Hepatocyte (in vitro differentiated cells): ENCODE results near the gene IL11RA. TPM values are rescaled to one million over a fixed set of nuclear protein-coding genes. Genes with fewer than 3 reads are reported as not detected.

ENCODE experiments used
- DNase-seq: peaks from one replicate; pipeline ENCODE4 v3.0.0-alpha.2; 2016; ENCODE audit warnings: low spot score
- H2AFZ ChIP-seq: fragments of 200-600 bp; sonication (generic); 2 replicates; pipeline ENCODE4 v1.6.0; 2016; ENCODE audit warnings: antibody characterized with exemption, mild to moderate bottlenecking
- H3K27ac ChIP-seq: fragments of 200-600 bp; sonication (generic); 2 replicates; pipeline ENCODE4 v1.5.1; 2016; ENCODE audit warnings: mild to moderate bottlenecking
- H3K27me3 ChIP-seq: fragments of 200-600 bp; sonication (generic); 2 replicates; pipeline ENCODE4 v1.6.1; 2016
- H3K36me3 ChIP-seq: fragments of 200-600 bp; sonication (generic); replicated peaks from 2 replicates; pipeline ENCODE4 v1.5.1; 2016; ENCODE audit warnings: low read depth; ENCODE audit not compliant: insufficient read depth
- H3K4me1 ChIP-seq: fragments of 200-600 bp; sonication (generic); 2 replicates; pipeline ENCODE4 v1.5.1; 2016; ENCODE audit warnings: mild to moderate bottlenecking, moderate library complexity; ENCODE audit not compliant: insufficient read depth
- H3K4me2 ChIP-seq: fragments of 200-600 bp; sonication (generic); 2 replicates; pipeline ENCODE4 v1.6.0; 2016
- H3K4me3 ChIP-seq: fragments of 200-600 bp; sonication (generic); 2 replicates; pipeline ENCODE4 v1.5.1; 2016; ENCODE audit warnings: mild to moderate bottlenecking
- H3K79me2 ChIP-seq: fragments of 200-600 bp; sonication (generic); 2 replicates; pipeline ENCODE4 v1.6.0; 2017; ENCODE audit warnings: mild to moderate bottlenecking
- H3K9me2 ChIP-seq: fragments of 200-600 bp; sonication (generic); replicated peaks from 2 replicates; pipeline ENCODE4 v1.6.0; 2017; ENCODE audit warnings: mild to moderate bottlenecking; ENCODE audit not compliant: insufficient read depth
- H3K9me3 ChIP-seq: fragments of 200-600 bp; sonication (generic); 2 replicates; pipeline ENCODE4 v1.5.1; 2016; ENCODE audit warnings: low read depth, mild to moderate bottlenecking
- H4K20me1 ChIP-seq: fragments of 200-600 bp; sonication (generic); 2 replicates; pipeline ENCODE4 v1.6.0; 2016; ENCODE audit warnings: mild to moderate bottlenecking; ENCODE audit not compliant: insufficient read depth, poor library complexity, severe bottlenecking
- CTCF ChIP-seq: fragments of 200-600 bp; sonication (generic); IDR thresholded peaks from 2 replicates; pipeline ENCODE4 v1.5.1; 2016; ENCODE audit warnings: antibody characterized with exemption, mild to moderate bottlenecking; ENCODE audit not compliant: poor library complexity
- EZH2 ChIP-seq: fragments of 200-600 bp; sonication (generic); IDR thresholded peaks from 2 replicates; pipeline ENCODE4 v1.6.1; 2016; ENCODE audit warnings: antibody characterized with exemption, mild to moderate bottlenecking, borderline replicate concordance
- EZH2phosphoT487 ChIP-seq: fragments of 200-600 bp; sonication (generic); IDR thresholded peaks from one replicate; pipeline ENCODE4 v1.6.1; 2018; ENCODE audit warnings: antibody characterized with exemption, mild to moderate bottlenecking, low read depth, moderate library complexity; ENCODE audit not compliant: unreplicated experiment, severe bottlenecking
- WGBS: methylation state at CpG from one replicate; pipeline ENCODE4 v1.1.6; 2016; ENCODE audit warnings: low lambda C conversion rate; ENCODE audit errors: missing lambda C conversion rate; 5-methylcytosine and 5-hydroxymethylcytosine counted together
- polyA plus RNA-seq: library from polyadenylated mRNA; unstranded; fragments of >200 nt; fragmentation: Nextera tagmentation; extraction: Ambion mirVana; gene quantifications from 2 replicates; pipeline ENCODE4 v1.2.1, GENCODE V29; 2016
- total RNA-seq: library from RNA; depleted of rRNA; stranded (reverse); fragments of >200 nt; gene quantifications from 2 replicates; pipeline ENCODE4 v1.2.3, GENCODE V29; 2014

IL11RA gene
- total and polyA plus RNA-seq, 2 experiments from 2014 or later = 74.6 to 97.2 TPM

GRCh38 chr9:34633851-34634550, 18.0 kb upstream of the IL11RA start:
- TF ChIP-seq EZH2 = no peak
- no peak for TF ChIP-seq EZH2phosphoT487
- TF ChIP-seq CTCF = peak; percentile 75
- no peaks in the 10 kb centered on the region for H4K20me1 ChIP-seq
- 27% methylated on average over 3 of the region's 3 CpGs for WGBS
- no peak overlapping the region for H3K4me2 ChIP-seq
- peak; percentile 82 for DNase-seq
- peaks cover 22% of the 10 kb centered on the region for H3K27me3 ChIP-seq
- H3K4me3 ChIP-seq = no peak overlapping the region
- H3K27ac ChIP-seq = no peak overlapping the region
- no peaks in the 10 kb centered on the region for H3K9me2 ChIP-seq
- H3K79me2 ChIP-seq = peaks cover 12% of the 10 kb centered on the region
- H3K4me1 ChIP-seq = peaks cover 20% of the 10 kb centered on the region
- no peak overlapping the region for H2AFZ ChIP-seq
- no peaks in the 10 kb centered on the region for H3K36me3 ChIP-seq
- H3K9me3 ChIP-seq = no peaks in the 10 kb centered on the region

DNA sequence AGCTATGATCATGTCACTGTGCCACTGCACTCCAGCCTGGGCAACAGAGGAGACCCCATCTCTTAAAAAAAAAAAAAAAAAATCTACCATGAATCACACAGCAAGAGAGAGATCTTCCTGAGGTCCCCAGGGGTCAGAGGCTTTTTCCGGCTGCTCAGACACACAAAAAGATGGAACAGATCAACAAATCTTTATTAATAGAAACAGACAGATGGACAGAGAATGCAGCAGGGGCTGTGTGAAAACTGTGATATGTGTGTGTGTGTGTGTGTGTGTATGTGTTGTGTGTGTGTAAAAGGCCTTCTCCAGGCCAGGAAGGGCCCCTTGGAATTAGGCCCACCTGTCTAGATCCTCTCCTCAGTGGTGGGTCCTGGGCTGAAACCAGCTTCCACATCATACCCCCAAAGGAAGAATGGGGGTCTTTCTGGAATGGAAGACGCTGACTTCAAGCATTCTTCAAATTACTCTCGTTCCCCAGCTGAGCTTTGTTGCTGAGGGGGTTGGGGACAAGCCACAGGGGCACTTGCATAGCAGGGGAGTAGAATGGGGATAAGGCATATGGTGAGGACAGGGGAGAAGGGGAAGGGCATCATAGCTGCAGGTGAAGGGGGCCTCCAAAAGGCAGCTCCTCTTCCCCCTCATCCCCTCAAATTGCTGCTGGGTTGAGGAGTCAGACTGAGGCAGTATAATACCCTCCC, 17.3 kb upstream of the IL11RA start:
- H3K4me2 ChIP-seq = no peak overlapping the region
- no peak overlapping the region for H3K27ac ChIP-seq
- no peaks in the 10 kb centered on the region for H4K20me1 ChIP-seq
- no peaks in the 10 kb centered on the region for H3K9me2 ChIP-seq
- DNase-seq = no peak
- no peaks in the 10 kb centered on the region for H3K9me3 ChIP-seq
- H2AFZ ChIP-seq = no peak overlapping the region
- H3K27me3 ChIP-seq = peaks cover 15% of the 10 kb centered on the region
- H3K36me3 ChIP-seq = no peaks in the 10 kb centered on the region
- peaks cover 20% of the 10 kb centered on the region for H3K4me1 ChIP-seq
- H3K4me3 ChIP-seq = no peak overlapping the region
- H3K79me2 ChIP-seq = peaks cover 12% of the 10 kb centered on the region
- TF ChIP-seq CTCF = no peak
- no peak for TF ChIP-seq EZH2phosphoT487
- no peak for TF ChIP-seq EZH2
- WGBS = 94% methylated on average over 3 of the region's 3 CpGs

GRCh38 chr9:34635556-34635955, 16.4 kb upstream of the IL11RA start:
- H3K79me2 ChIP-seq = peaks cover 12% of the 10 kb centered on the region
- no peak for DNase-seq
- peak overlapping the region; percentile 90 for H3K4me2 ChIP-seq
- H3K4me3 ChIP-seq = no peak overlapping the region
- no peaks in the 10 kb centered on the region for H3K9me3 ChIP-seq
- no peak overlapping the region for H3K27ac ChIP-seq
- WGBS = 94% methylated on average over 14 of the region's 14 CpGs
- no peak for TF ChIP-seq CTCF
- no peak for TF ChIP-seq EZH2phosphoT487
- TF ChIP-seq EZH2 = no peak
- no peak overlapping the region for H2AFZ ChIP-seq
- H3K4me1 ChIP-seq = peaks cover 17% of the 10 kb centered on the region
- peaks cover 7% of the 10 kb centered on the region for H3K27me3 ChIP-seq
- H3K9me2 ChIP-seq = no peaks in the 10 kb centered on the region
- no peaks in the 10 kb centered on the region for H4K20me1 ChIP-seq
- H3K36me3 ChIP-seq = no peaks in the 10 kb centered on the region
